Endothelial cell (in vitro differentiated cells): ENCODE data around the gene DVL1. TPM values are rescaled to one million over a fixed set of nuclear protein-coding genes. Genes with fewer than 3 reads are reported as not detected.
"Not testable (repeated sequence)": the region's sequence is repeated elsewhere in the genome, so short reads cannot be mapped to it uniquely, and the experiment has no call there.

ENCODE experiments used
- DNase-seq: peaks from one replicate; pipeline ENCODE4 v3.0.0; 2021; ENCODE audit warnings: low spot score
- H3K27ac Mint-ChIP-seq: one replicate; pipeline ENCODE4 v1.8.0; 2021; ENCODE audit warnings: mixed read lengths, inconsistent platforms; ENCODE audit not compliant: unreplicated experiment
- H3K27me3 Mint-ChIP-seq: one replicate; pipeline ENCODE4 v1.8.0; 2021; ENCODE audit warnings: mild to moderate bottlenecking, moderate library complexity, mixed read lengths, inconsistent platforms; ENCODE audit not compliant: unreplicated experiment
- H3K36me3 Mint-ChIP-seq: one replicate; pipeline ENCODE4 v1.8.0; 2021; ENCODE audit warnings: mild to moderate bottlenecking, low read depth, mixed read lengths, inconsistent platforms; ENCODE audit not compliant: unreplicated experiment
- H3K4me1 Mint-ChIP-seq: one replicate; pipeline ENCODE4 v1.8.0; 2021; ENCODE audit warnings: mild to moderate bottlenecking, mixed read lengths, inconsistent platforms; ENCODE audit not compliant: unreplicated experiment
- H3K4me3 Mint-ChIP-seq: one replicate; pipeline ENCODE4 v1.8.0; 2021; ENCODE audit warnings: mild to moderate bottlenecking, mixed read lengths, inconsistent platforms; ENCODE audit not compliant: unreplicated experiment
- H3K9me3 Mint-ChIP-seq: one replicate; pipeline ENCODE4 v1.8.0; 2021; ENCODE audit warnings: mixed read lengths, inconsistent platforms; ENCODE audit not compliant: unreplicated experiment
- CTCF ChIP-seq: fragments of 200-600 bp; sonication (generic); IDR thresholded peaks from one replicate; pipeline ENCODE4 v1.5.0; 2021; ENCODE audit warnings: antibody characterized with exemption; ENCODE audit not compliant: unreplicated experiment
- total RNA-seq: library from RNA; stranded (reverse); fragmentation: NEBNext Ultra II Directional; extraction: Animal tissue kit (Norgen Biotek cat#: 25700); gene quantifications from one replicate; pipeline ENCODE4 v1.2.1, GENCODE V29; 2021; ENCODE audit not compliant: unreplicated experiment

The DVL1 gene
- total RNA-seq, 1 donor from 2014 or later, result 26.7 TPM

- no peak for DNase-seq
- H3K27ac Mint-ChIP-seq, result no peak overlapping the region
- H3K36me3 Mint-ChIP-seq, result peaks cover 46% of the 10 kb centered on the region
- H3K27me3 Mint-ChIP-seq, result peaks cover 3% of the 10 kb centered on the region
- no peaks in the 10 kb centered on the region for H3K9me3 Mint-ChIP-seq
- TF ChIP-seq CTCF, result no peak
- peaks cover 5% of the 10 kb centered on the region for H3K4me1 Mint-ChIP-seq
- no peak overlapping the region for H3K4me3 Mint-ChIP-seq
Measured at GRCh38 chr1:1387098-1388077, 38.2 kb upstream of the DVL1 start.

GRCh38 chr1:1385931-1386330, 36.7 kb upstream of the DVL1 start:
- H3K4me3 Mint-ChIP-seq, result no peak overlapping the region
- H3K9me3 Mint-ChIP-seq, result no peaks in the 10 kb centered on the region
- no peak overlapping the region for H3K27ac Mint-ChIP-seq
- H3K27me3 Mint-ChIP-seq, result peaks cover 3% of the 10 kb centered on the region
- H3K4me1 Mint-ChIP-seq, result peaks cover under 1% of the 10 kb centered on the region
- TF ChIP-seq CTCF, result no peak
- H3K36me3 Mint-ChIP-seq, result peaks cover 42% of the 10 kb centered on the region
- DNase-seq, result no peak

- H3K4me1 Mint-ChIP-seq, H3K4me3 Mint-ChIP-seq, H3K27me3 Mint-ChIP-seq, DNase-seq, H3K9me3 Mint-ChIP-seq, H3K27ac Mint-ChIP-seq: not testable (repeated sequence)
- peaks cover 37% of the 10 kb centered on the region for H3K36me3 Mint-ChIP-seq
Measured at GRCh38 chr1:1385339-1385738, 36.1 kb upstream of the DVL1 start.

GRCh38 chr1:1381294-1381693, 32.1 kb upstream of the DVL1 start:
- H3K4me3 Mint-ChIP-seq, result no peak overlapping the region
- peaks cover 3% of the 10 kb centered on the region for H3K27me3 Mint-ChIP-seq
- no peaks in the 10 kb centered on the region for H3K4me1 Mint-ChIP-seq
- DNase-seq, result no peak
- TF ChIP-seq CTCF, result no peak
- no peaks in the 10 kb centered on the region for H3K9me3 Mint-ChIP-seq
- no peak overlapping the region for H3K27ac Mint-ChIP-seq
- peaks cover 12% of the 10 kb centered on the region for H3K36me3 Mint-ChIP-seq

GRCh38 chr1:1380860-1381259, 31.6 kb upstream of the DVL1 start:
- H3K36me3 Mint-ChIP-seq, result peaks cover 11% of the 10 kb centered on the region
- peaks cover 3% of the 10 kb centered on the region for H3K27me3 Mint-ChIP-seq
- no peaks in the 10 kb centered on the region for H3K9me3 Mint-ChIP-seq
- H3K4me3 Mint-ChIP-seq, result no peak overlapping the region
- H3K27ac Mint-ChIP-seq, result no peak overlapping the region
- no peak for DNase-seq
- no peaks in the 10 kb centered on the region for H3K4me1 Mint-ChIP-seq
- no peak for TF ChIP-seq CTCF
